ENCODE measurements around the gene HOXD9.
A peak's percentile ranks its signal among the peaks of the same experiment; 100 is the strongest.

HOXD9 gene

GRCh38 chr2:176146101-176146500, 23.6 kb downstream of the HOXD9 start:
- Histone ChIP-seq H3K27me3 (ENCODE audit: insufficient read depth, low read length, poor library complexity) (peaks cover 89% of the 10 kb centered on the region), H3K9ac (ENCODE audit: low read length) (no peak overlapping the region)
- no CpG with 5 or more reads among the region's 6 CpGs for WGBS (ENCODE audit: extremely low coverage, insufficient coverage, low lambda C conversion rate)

GRCh38 chr2:176146645-176147044, 24.1 kb downstream of the HOXD9 start:
- Histone ChIP-seq H3K79me1 (ENCODE audit: low read length) (no peaks in the 10 kb centered on the region), H3K36me3 (ENCODE audit: control insufficient read depth, insufficient read depth, low read length) (no peaks in the 10 kb centered on the region)

More at GRCh38 chr2:176146101-176146500, 23.6 kb downstream of the HOXD9 start:
- Histone ChIP-seq H3K23ac (ENCODE audit: low read length) (no peak overlapping the region), H2BK5ac (ENCODE audit: low read length) (no peak overlapping the region), H3K56ac (ENCODE audit: low read length) (no peak overlapping the region), H3K27ac (ENCODE audit: low read depth, low read length) (no peak overlapping the region), H2BK120ac (ENCODE audit: low read depth, low read length) (no peak overlapping the region), H3K4me2 (ENCODE audit: low read length) (no peak overlapping the region), H3K4me1 (ENCODE audit: control insufficient read depth, low read depth, low read length) (no peaks in the 10 kb centered on the region), H3K36me3 (ENCODE audit: control insufficient read depth, insufficient read depth, low read length) (no peaks in the 10 kb centered on the region), H3K18ac (ENCODE audit: low read length) (no peak overlapping the region), H2AK5ac (ENCODE audit: low read length) (no peak overlapping the region), H3K79me1 (ENCODE audit: low read length) (no peaks in the 10 kb centered on the region), H4K5ac (ENCODE audit: low read length) (no peak overlapping the region), H3K79me2 (ENCODE audit: control insufficient read depth, insufficient read depth, low read length) (no peaks in the 10 kb centered on the region), H4K8ac (ENCODE audit: low read depth, low read length) (no peak overlapping the region), H3K4ac (ENCODE audit: low read depth, low read length) (no peak overlapping the region), H3K4me3 (ENCODE audit: low read length) (no peak overlapping the region), H2BK15ac (replicated peaks; ENCODE audit: low read depth) (no peak overlapping the region)
- no peak for DNase-seq

GRCh38 chr2:176147210-176147799, 24.8 kb downstream of the HOXD9 start:
- no peak overlapping the region for H3K18ac ChIP-seq (ENCODE audit: low read length)
- H2AK5ac ChIP-seq (ENCODE audit: low read length): no peak overlapping the region
- H3K4me2 ChIP-seq (ENCODE audit: low read length): no peak overlapping the region
- H3K4me1 ChIP-seq (ENCODE audit: control insufficient read depth, low read depth, low read length): no peaks in the 10 kb centered on the region
- no CpG with 5 or more reads among the region's 32 CpGs for whole genome bisulfite sequencing (ENCODE audit: extremely low coverage, insufficient coverage, low lambda C conversion rate)
- no peak overlapping the region for H2BK15ac ChIP-seq (replicated peaks; ENCODE audit: low read depth)
- no peaks in the 10 kb centered on the region for H3K36me3 ChIP-seq (ENCODE audit: control insufficient read depth, insufficient read depth, low read length)
- H3K23ac ChIP-seq (ENCODE audit: low read length): no peak overlapping the region
- no peak overlapping the region for H2BK5ac ChIP-seq (ENCODE audit: low read length)
- H4K5ac ChIP-seq (ENCODE audit: low read length): no peak overlapping the region
- H3K9ac ChIP-seq (ENCODE audit: low read length): no peak overlapping the region
- H3K79me1 ChIP-seq (ENCODE audit: low read length): no peaks in the 10 kb centered on the region
- no peak overlapping the region for H2BK120ac ChIP-seq (ENCODE audit: low read depth, low read length)
- H3K27me3 ChIP-seq (ENCODE audit: insufficient read depth, low read length, poor library complexity): peaks cover 89% of the 10 kb centered on the region
- H3K56ac ChIP-seq (ENCODE audit: low read length): no peak overlapping the region
- no peak overlapping the region for H3K27ac ChIP-seq (ENCODE audit: low read depth, low read length)
- H3K4ac ChIP-seq (ENCODE audit: low read depth, low read length): no peak overlapping the region
- no peak overlapping the region for H3K4me3 ChIP-seq (ENCODE audit: low read length)
- DNase-seq: no peak
- H4K8ac ChIP-seq (ENCODE audit: low read depth, low read length): no peak overlapping the region
- no peaks in the 10 kb centered on the region for H3K79me2 ChIP-seq (ENCODE audit: control insufficient read depth, insufficient read depth, low read length)

More at GRCh38 chr2:176146645-176147044, 24.1 kb downstream of the HOXD9 start:
- Histone ChIP-seq H2BK5ac (ENCODE audit: low read length) (no peak overlapping the region), H3K9ac (ENCODE audit: low read length) (no peak overlapping the region), H2AK5ac (ENCODE audit: low read length) (no peak overlapping the region), H2BK15ac (replicated peaks; ENCODE audit: low read depth) (no peak overlapping the region), H3K27ac (ENCODE audit: low read depth, low read length) (no peak overlapping the region), H4K8ac (ENCODE audit: low read depth, low read length) (no peak overlapping the region), H3K4me1 (ENCODE audit: control insufficient read depth, low read depth, low read length) (no peaks in the 10 kb centered on the region), H3K4me2 (ENCODE audit: low read length) (no peak overlapping the region), H2BK120ac (ENCODE audit: low read depth, low read length) (no peak overlapping the region), H3K4me3 (ENCODE audit: low read length) (no peak overlapping the region), H3K18ac (ENCODE audit: low read length) (no peak overlapping the region), H3K23ac (ENCODE audit: low read length) (no peak overlapping the region), H3K4ac (ENCODE audit: low read depth, low read length) (no peak overlapping the region), H3K56ac (ENCODE audit: low read length) (no peak overlapping the region), H4K5ac (ENCODE audit: low read length) (no peak overlapping the region), H3K27me3 (ENCODE audit: insufficient read depth, low read length, poor library complexity) (peaks cover 89% of the 10 kb centered on the region), H3K79me2 (ENCODE audit: control insufficient read depth, insufficient read depth, low read length) (no peaks in the 10 kb centered on the region)
- DNase-seq: no peak

DNA sequence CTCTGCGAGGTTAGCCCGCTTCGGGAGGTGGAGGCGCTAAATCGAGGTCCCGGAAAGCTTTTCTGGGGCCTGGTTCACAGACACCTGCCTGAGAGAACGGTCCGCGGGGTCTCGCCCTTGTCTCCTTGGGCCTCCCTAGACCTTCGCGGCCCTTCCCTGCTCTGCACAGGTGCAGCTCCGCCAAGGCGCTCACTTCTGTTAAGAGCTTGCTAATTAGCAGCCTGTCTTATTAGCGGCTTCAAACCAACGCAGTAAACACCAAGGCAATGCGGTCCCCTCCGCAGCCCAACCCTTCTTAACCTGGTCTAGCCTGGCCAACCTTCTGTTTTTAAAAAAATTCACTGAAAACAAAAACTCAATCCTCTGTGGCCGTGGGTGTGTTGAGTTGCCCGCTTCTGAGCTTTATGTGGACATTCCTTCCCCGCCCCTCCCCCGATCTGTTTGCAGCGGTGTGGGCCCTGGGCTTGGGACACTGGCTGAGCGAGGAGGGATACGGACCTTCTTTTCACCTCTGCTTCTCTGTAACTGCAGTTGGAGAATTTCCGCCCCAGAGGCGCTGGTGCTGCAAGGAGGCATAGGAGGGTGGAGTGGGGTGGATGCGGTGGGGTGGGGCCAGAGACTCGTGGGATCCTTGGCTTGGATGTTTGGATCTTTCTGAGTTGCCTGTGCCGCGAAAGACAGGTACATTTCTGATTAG, 25.4 kb downstream of the HOXD9 start:
- peak; percentile 52 for DNase-seq
- no CpG with 5 or more reads among the region's 31 CpGs for WGBS (ENCODE audit: extremely low coverage, insufficient coverage, low lambda C conversion rate)
- no peak overlapping the region for H3K4me2 ChIP-seq (ENCODE audit: low read length)
- H3K4me3 ChIP-seq (ENCODE audit: low read length): no peak overlapping the region
- no peaks in the 10 kb centered on the region for H3K79me2 ChIP-seq (ENCODE audit: control insufficient read depth, insufficient read depth, low read length)
- no peak overlapping the region for H3K4ac ChIP-seq (ENCODE audit: low read depth, low read length)
- H3K27me3 ChIP-seq (ENCODE audit: insufficient read depth, low read length, poor library complexity): peaks cover 90% of the 10 kb centered on the region
- H3K27ac ChIP-seq (ENCODE audit: low read depth, low read length): no peak overlapping the region
- no peaks in the 10 kb centered on the region for H3K36me3 ChIP-seq (ENCODE audit: control insufficient read depth, insufficient read depth, low read length)
- H2BK5ac ChIP-seq (ENCODE audit: low read length): no peak overlapping the region
- no peaks in the 10 kb centered on the region for H3K79me1 ChIP-seq (ENCODE audit: low read length)
- no peak overlapping the region for H3K18ac ChIP-seq (ENCODE audit: low read length)
- no peak overlapping the region for H4K5ac ChIP-seq (ENCODE audit: low read length)
- no peak overlapping the region for H2BK15ac ChIP-seq (replicated peaks; ENCODE audit: low read depth)
- H2BK120ac ChIP-seq (ENCODE audit: low read depth, low read length): no peak overlapping the region
- no peak overlapping the region for H3K9ac ChIP-seq (ENCODE audit: low read length)
- H2AK5ac ChIP-seq (ENCODE audit: low read length): no peak overlapping the region
- no peak overlapping the region for H3K23ac ChIP-seq (ENCODE audit: low read length)
- no peak overlapping the region for H4K8ac ChIP-seq (ENCODE audit: low read depth, low read length)
- H3K4me1 ChIP-seq (ENCODE audit: control insufficient read depth, low read depth, low read length): no peaks in the 10 kb centered on the region
- no peak overlapping the region for H3K56ac ChIP-seq (ENCODE audit: low read length)

GRCh38 chr2:176148751-176149421, 26.4 kb downstream of the HOXD9 start:
- Histone ChIP-seq H3K79me1 (ENCODE audit: low read length) (no peaks in the 10 kb centered on the region), H3K4ac (ENCODE audit: low read depth, low read length) (no peak overlapping the region), H3K23ac (ENCODE audit: low read length) (no peak overlapping the region), H3K56ac (ENCODE audit: low read length) (no peak overlapping the region), H2BK5ac (ENCODE audit: low read length) (no peak overlapping the region), H3K18ac (ENCODE audit: low read length) (no peak overlapping the region), H4K5ac (ENCODE audit: low read length) (no peak overlapping the region), H3K4me1 (ENCODE audit: control insufficient read depth, low read depth, low read length) (no peaks in the 10 kb centered on the region), H3K27ac (ENCODE audit: low read depth, low read length) (no peak overlapping the region), H3K79me2 (ENCODE audit: control insufficient read depth, insufficient read depth, low read length) (no peaks in the 10 kb centered on the region), H3K9ac (ENCODE audit: low read length) (no peak overlapping the region), H3K27me3 (ENCODE audit: insufficient read depth, low read length, poor library complexity) (peaks cover 90% of the 10 kb centered on the region), H2BK120ac (ENCODE audit: low read depth, low read length) (no peak overlapping the region), H2BK15ac (replicated peaks; ENCODE audit: low read depth) (no peak overlapping the region), H2AK5ac (ENCODE audit: low read length) (no peak overlapping the region), H3K4me3 (ENCODE audit: low read length) (no peak overlapping the region), H4K8ac (ENCODE audit: low read depth, low read length) (no peak overlapping the region), H3K4me2 (ENCODE audit: low read length) (no peak overlapping the region), H3K36me3 (ENCODE audit: control insufficient read depth, insufficient read depth, low read length) (no peaks in the 10 kb centered on the region)
- no CpG with 5 or more reads among the region's 11 CpGs for WGBS (ENCODE audit: extremely low coverage, insufficient coverage, low lambda C conversion rate)
- no peak for DNase-seq
